Neuronal stem cell (in vitro differentiated cells): ENCODE data around the gene ST7L.

Source experiments
- DNase-seq: peaks from one replicate; pipeline ENCODE4 v3.0.0-alpha.2; 2013; ENCODE audit warnings: low spot score
- H2AFZ ChIP-seq: one replicate; pipeline ENCODE4 v1.6.1; 2013; ENCODE audit warnings: mild to moderate bottlenecking, low read length, inconsistent platforms
- H2AK5ac ChIP-seq: 2 replicates; pipeline ENCODE4 v1.6.1; 2013; ENCODE audit warnings: low read depth, mild to moderate bottlenecking, inconsistent platforms, low read length, moderate library complexity, mixed read lengths
- H2BK120ac ChIP-seq: 2 replicates; pipeline ENCODE4 v1.6.1; 2013; ENCODE audit warnings: low read depth, mild to moderate bottlenecking, inconsistent platforms, low read length, moderate library complexity, mixed read lengths
- H2BK12ac ChIP-seq: one replicate; pipeline ENCODE4 v1.6.1; 2013; ENCODE audit warnings: low read length, inconsistent platforms
- H2BK15ac ChIP-seq: 2 replicates; pipeline ENCODE4 v1.6.1; 2013; ENCODE audit warnings: mild to moderate bottlenecking, low read length, inconsistent platforms, mixed read lengths
- H2BK5ac ChIP-seq: one replicate; pipeline ENCODE4 v1.6.1; 2013; ENCODE audit warnings: inconsistent platforms, mild to moderate bottlenecking, low read length, moderate library complexity
- H3K14ac ChIP-seq: one replicate; pipeline ENCODE4 v1.6.1; 2013; ENCODE audit warnings: low read length, inconsistent platforms
- H3K18ac ChIP-seq: 2 replicates; pipeline ENCODE4 v1.6.1; 2013; ENCODE audit warnings: low read length, inconsistent platforms
- H3K23ac ChIP-seq: 2 replicates; pipeline ENCODE4 v1.6.1; 2013; ENCODE audit warnings: low read depth, mild to moderate bottlenecking, mixed read lengths, low read length, inconsistent platforms; ENCODE audit not compliant: poor library complexity
- H3K27ac ChIP-seq: replicated peaks from 3 replicates; pipeline ENCODE4 v1.5.1; 2013; ENCODE audit warnings: low read length, inconsistent platforms
- H3K27me3 ChIP-seq, 3 experiments: 2 replicates each; pipeline ENCODE4 v1.6.1; 2013; ENCODE audit warnings: low read length in 3 of 3, mild to moderate bottlenecking in 2 of 3, inconsistent platforms in 1 of 3, low read depth in 1 of 3, mixed read lengths in 1 of 3, moderate library complexity in 1 of 3; ENCODE audit not compliant: control insufficient read depth in 3 of 3, insufficient read depth in 3 of 3
- H3K36me3 ChIP-seq, 2 donors: replicated peaks in 1 of 2; 2 replicates each; pipeline ENCODE4 v1.6.1; 2013; ENCODE audit warnings: low read length in 2 of 2; ENCODE audit not compliant: control insufficient read depth in 2 of 2, insufficient read depth in 2 of 2
- H3K4ac ChIP-seq: 2 replicates; pipeline ENCODE4 v1.6.1; 2013; ENCODE audit warnings: inconsistent platforms, mild to moderate bottlenecking, low read length, moderate library complexity
- H3K4me1 ChIP-seq, 2 donors: 1 replicate in 1 of 2; 2 replicates in 1 of 2; pipeline ENCODE4 v1.6.1; 2013; ENCODE audit warnings: low read length in 2 of 2, low read depth in 1 of 2; ENCODE audit not compliant: control insufficient read depth in 2 of 2, insufficient read depth in 1 of 2
- H3K4me2 ChIP-seq: one replicate; pipeline ENCODE4 v1.6.1; 2013; ENCODE audit warnings: mild to moderate bottlenecking, low read length, inconsistent platforms; ENCODE audit not compliant: insufficient read depth, poor library complexity, severe bottlenecking
- H3K4me3 ChIP-seq, 2 donors: 2 replicates each; pipeline ENCODE4 v1.5.1; 2013; ENCODE audit warnings: low read length in 2 of 2, mild to moderate bottlenecking in 2 of 2, inconsistent platforms in 1 of 2, moderate library complexity in 1 of 2
- H3K79me1 ChIP-seq: one replicate; pipeline ENCODE4 v1.6.1; 2013; ENCODE audit warnings: low read depth, mild to moderate bottlenecking, inconsistent platforms, low read length, moderate library complexity
- H3K9ac ChIP-seq: one replicate; pipeline ENCODE4 v1.6.1; 2013; ENCODE audit warnings: mild to moderate bottlenecking, low read depth, low read length, inconsistent platforms; ENCODE audit not compliant: poor library complexity
- H3K9me3 ChIP-seq, 2 donors: replicated peaks in 1 of 2; 2 replicates each; pipeline versions ENCODE3 to v1.6.1; 2013; ENCODE audit warnings: low read length in 2 of 2, mild to moderate bottlenecking in 2 of 2, inconsistent platforms in 1 of 2, low read depth in 1 of 2, mixed read lengths in 1 of 2, moderate library complexity in 1 of 2; ENCODE audit not compliant: control insufficient read depth in 2 of 2, insufficient read depth in 1 of 2
- H4K8ac ChIP-seq: one replicate; pipeline ENCODE4 v1.6.1; 2013; ENCODE audit warnings: low read depth, mild to moderate bottlenecking, inconsistent platforms, low read length, moderate library complexity
- H4K91ac ChIP-seq: one replicate; pipeline ENCODE4 v1.6.1; 2013; ENCODE audit warnings: low read length, low read depth, mild to moderate bottlenecking, inconsistent platforms; ENCODE audit not compliant: poor library complexity
- WGBS, 2 donors: extraction: QIAGEN DNeasy Blood & Tissue Kit; methylation state at CpG; one replicate each; pipeline ENCODE4 v1.1.7; 2013; ENCODE audit warnings: missing lambda C conversion rate in 2 of 2, mixed read lengths in 1 of 2; ENCODE audit not compliant: insufficient read length in 2 of 2, insufficient replicate concordance in 1 of 2; ENCODE audit errors: extremely low coverage in 2 of 2; 5-methylcytosine and 5-hydroxymethylcytosine counted together

The ST7L gene

GRCh38 chr1:112605633-112606327 is 13.2 kb downstream of the ST7L start:
- Histone ChIP-seq H2BK12ac (no peak overlapping the region), H3K4ac (no peak overlapping the region), H2AK5ac (no peak overlapping the region), H3K27ac (no peak overlapping the region), H3K14ac (no peak overlapping the region), H3K9me3 (no peaks in the 10 kb centered on the region), H4K8ac (no peak overlapping the region), H2BK15ac (no peak overlapping the region), H3K4me1 (no peaks in the 10 kb centered on the region), H2BK5ac (no peak overlapping the region), H4K91ac (no peak overlapping the region), H3K23ac (no peak overlapping the region), H3K18ac (no peak overlapping the region), H3K79me1 (no peaks in the 10 kb centered on the region), H3K4me2 (no peak overlapping the region), H3K4me3 (no peak overlapping the region), H2AFZ (no peak overlapping the region), H3K9ac (no peak overlapping the region), H3K36me3 (peaks cover 16 to 83% of the 10 kb centered on the region in 2 donors), H3K27me3 (no peaks in the 10 kb centered on the region), H2BK120ac (no peak overlapping the region)
- no CpG with 5 or more reads among the region's 4 CpGs for WGBS, 2 donors
- DNase-seq: no peak

- no peak overlapping the region for H3K27ac ChIP-seq
- no peak overlapping the region for H3K4me2 ChIP-seq
- peaks cover 12 to 82% of the 10 kb centered on the region in 2 donors for H3K36me3 ChIP-seq
- H2BK15ac ChIP-seq: no peak overlapping the region
- H2BK120ac ChIP-seq: no peak overlapping the region
- H3K9ac ChIP-seq: no peak overlapping the region
- H2BK12ac ChIP-seq: no peak overlapping the region
- H2AFZ ChIP-seq: no peak overlapping the region
- no peak overlapping the region for H2AK5ac ChIP-seq
- no peak for DNase-seq
- H3K9me3 ChIP-seq: no peaks in the 10 kb centered on the region
- H2BK5ac ChIP-seq: no peak overlapping the region
- H3K23ac ChIP-seq: no peak overlapping the region
- no CpG with 5 or more reads among the region's 1 CpG for WGBS, 2 donors
- H3K4me3 ChIP-seq: no peak overlapping the region
- no peaks in the 10 kb centered on the region for H3K27me3 ChIP-seq
- no peak overlapping the region for H3K14ac ChIP-seq
- no peak overlapping the region for H4K8ac ChIP-seq
- H3K18ac ChIP-seq: no peak overlapping the region
- H3K79me1 ChIP-seq: peaks cover 2% of the 10 kb centered on the region
- H3K4me1 ChIP-seq: no peaks in the 10 kb centered on the region
- no peak overlapping the region for H3K4ac ChIP-seq
- H4K91ac ChIP-seq: no peak overlapping the region
Observed at GRCh38 chr1:112603541-112603940, 15.4 kb downstream of the ST7L start.

GRCh38 chr1:112603012-112603411 is 15.9 kb downstream of the ST7L start:
- Histone ChIP-seq H3K4ac (no peak overlapping the region), H3K4me1 (no peaks in the 10 kb centered on the region), H3K4me3 (no peak overlapping the region), H3K9ac (no peak overlapping the region), H3K27me3 (no peaks in the 10 kb centered on the region), H2BK5ac (no peak overlapping the region), H2AK5ac (no peak overlapping the region), H2BK12ac (no peak overlapping the region), H3K9me3 (no peaks in the 10 kb centered on the region), H2BK15ac (no peak overlapping the region), H3K79me1 (peaks cover 2% of the 10 kb centered on the region), H4K91ac (no peak overlapping the region), H2BK120ac (no peak overlapping the region), H3K4me2 (no peak overlapping the region), H2AFZ (no peak overlapping the region), H3K36me3 (peaks cover 12 to 79% of the 10 kb centered on the region in 2 donors), H3K23ac (no peak overlapping the region), H3K18ac (no peak overlapping the region), H3K27ac (no peak overlapping the region), H3K14ac (no peak overlapping the region), H4K8ac (no peak overlapping the region)
- WGBS, 2 donors: no CpG with 5 or more reads among the region's 2 CpGs
- DNase-seq: no peak

- H4K91ac ChIP-seq: no peak overlapping the region
- no peak overlapping the region for H3K23ac ChIP-seq
- H3K9me3 ChIP-seq: no peaks in the 10 kb centered on the region
- no peak overlapping the region for H3K14ac ChIP-seq
- no peak overlapping the region for H2BK15ac ChIP-seq
- no peak for DNase-seq
- no peak overlapping the region for H2BK5ac ChIP-seq
- H3K4ac ChIP-seq: no peak overlapping the region
- no peak overlapping the region for H3K18ac ChIP-seq
- no peak overlapping the region for H2BK12ac ChIP-seq
- H4K8ac ChIP-seq: no peak overlapping the region
- WGBS, 2 donors: no CpG with 5 or more reads among the region's 4 CpGs
- H3K4me1 ChIP-seq: no peaks in the 10 kb centered on the region
- H3K27ac ChIP-seq: no peak overlapping the region
- no peak overlapping the region for H3K9ac ChIP-seq
- H3K4me2 ChIP-seq: no peak overlapping the region
- no peak overlapping the region for H2BK120ac ChIP-seq
- no peak overlapping the region for H2AFZ ChIP-seq
- no peak overlapping the region for H3K4me3 ChIP-seq
- no peak overlapping the region for H2AK5ac ChIP-seq
- H3K27me3 ChIP-seq: no peaks in the 10 kb centered on the region
- H3K36me3 ChIP-seq: peaks cover 8 to 87% of the 10 kb centered on the region in 2 donors
- peaks cover 2% of the 10 kb centered on the region for H3K79me1 ChIP-seq
Observed at GRCh38 chr1:112599477-112599876, 19.5 kb downstream of the ST7L start.
